ENCODE results near the gene SLCO3A1.

GRCh38 chr15:92006186-92007028, 152.9 kb downstream of the SLCO3A1 start:
- TF ChIP-seq CTCF (IDR thresholded peaks at IDR 0.05) = no peak
- TF ChIP-seq POLR2A (IDR thresholded peaks at IDR 0.05) = no peak
- TF ChIP-seq POLR2AphosphoS5 (IDR thresholded peaks at IDR 0.05) = no peak
- no peak for TF ChIP-seq EP300 (IDR thresholded peaks at IDR 0.05)
